COR-L47 (cell line): ENCODE data around the gene DDX18.
A peak's percentile ranks its signal among the peaks of the same experiment; 100 is the strongest.
"Not testable (repeated sequence)": the region's sequence is repeated elsewhere in the genome, so short reads cannot be mapped to it uniquely, and the experiment has no call there.

Source experiments
- DNase-seq: peaks from one replicate; lab custom pipeline; 2025; lab: John Stamatoyannopoulos, UW

The DDX18 gene

GRCh38 chr2:117814417-117815264 is at the start of gene DDX18:
Gene DDX18, plus strand, starts transcription at chr2:117814691. Its CDS starts 87 bp downstream, at chr2:117814778.
- peak; percentile 100 for DNase-seq

GRCh38 chr2:117770730-117771129 is 43.8 kb upstream of the DDX18 start:
- no peak for DNase-seq

- peak; percentile 24 for DNase-seq
Observed at GRCh38 chr2:117771969-117772630, 42.4 kb upstream of the DDX18 start.

GRCh38 chr2:117774716-117775115 is 39.8 kb upstream of the DDX18 start:
- DNase-seq = no peak

- DNase-seq = no peak
Observed at GRCh38 chr2:117775703-117776219, 38.7 kb upstream of the DDX18 start.

- no peak for DNase-seq
Observed at GRCh38 chr2:117776888-117777287, 37.6 kb upstream of the DDX18 start.

GRCh38 chr2:117785740-117786139 is 28.8 kb upstream of the DDX18 start:
- DNase-seq = peak; percentile 71

- no peak for DNase-seq
Observed at GRCh38 chr2:117786520-117786919, 28.0 kb upstream of the DDX18 start.

- no peak for DNase-seq
Observed at GRCh38 chr2:117789505-117789904, 25.0 kb upstream of the DDX18 start.

GRCh38 chr2:117794668-117795067 is 19.8 kb upstream of the DDX18 start:
- no peak for DNase-seq

GRCh38 chr2:117801826-117802225 is 12.7 kb upstream of the DDX18 start:
- no peak for DNase-seq

GRCh38 chr2:117803644-117804325 is 10.7 kb upstream of the DDX18 start:
- DNase-seq = peak; percentile 1

GRCh38 chr2:117812443-117812842 is 2.0 kb upstream of the DDX18 start:
- DNase-seq = no peak

GRCh38 chr2:117815946-117816345 is 1.5 kb downstream of the DDX18 start:
- no peak for DNase-seq

GRCh38 chr2:117818921-117819320 is 4.4 kb downstream of the DDX18 start:
- DNase-seq = no peak

- DNase-seq = no peak
Observed at GRCh38 chr2:117820444-117820843, 6.0 kb downstream of the DDX18 start.

GRCh38 chr2:117825437-117825836 is 10.9 kb downstream of the DDX18 start:
- DNase-seq = no peak

GRCh38 chr2:117827464-117827863 is 13.0 kb downstream of the DDX18 start:
- DNase-seq = not testable (repeated sequence)

GRCh38 chr2:117828870-117829269 is 14.4 kb downstream of the DDX18 start:
- no peak for DNase-seq

GRCh38 chr2:117832332-117832731 is 17.8 kb downstream of the DDX18 start:
- DNase-seq = no peak

GRCh38 chr2:117832905-117833613 is 18.6 kb downstream of the DDX18 start:
- no peak for DNase-seq

GRCh38 chr2:117833911-117834310 is 19.4 kb downstream of the DDX18 start:
- DNase-seq = no peak
